HepG2 (cell line): ENCODE data around the gene PAK6. TPM values are rescaled to one million over a fixed set of nuclear protein-coding genes. Genes with fewer than 3 reads are reported as not detected.

Experiments
- polyA plus RNA-seq, 8 experiments: library from polyadenylated mRNA; depleted of rRNA in 3 of 8; stranded (reverse) in 7 of 8; unstranded in 1 of 8; fragments of >200 nt; fragmentation: Illumina TruSeq in 4 of 8; extraction: Trizol in 4 of 8; gene quantifications; 2 replicates each; pipeline versions ENCODE4 v1.2.1 to v1.2.3, GENCODE V29; 2011 to 2016; ENCODE audit warnings: low read depth in 4 of 8, missing spikeins in 1 of 8, mixed read lengths in 1 of 8; ENCODE audit not compliant: insufficient read depth in 1 of 8
- total RNA-seq, 5 experiments: library from RNA; depleted of rRNA; stranded (reverse); fragments of >200 nt; fragmentation: Illumina TruSeq; extraction: Trizol; gene quantifications; 2 replicates each; pipeline ENCODE4 v1.2.3, GENCODE V29; 2016; ENCODE audit warnings: low read depth in 1 of 5

Gene PAK6
- total and polyA plus RNA-seq, 2 of the 13 experiments (the other 11 are each of a cell fraction or from before 2014, with no cell fraction given): 0.07 TPM; not detected in 1

Other genes starting within 250 kb of the PAK6 start
- gene SRP14, start 199.9 kb upstream of the PAK6 start, total RNA-seq (2016; rRNA removed; fragmentation: Illumina TruSeq; extraction: Trizol): 208 and 346 TPM in 2 replicates
- gene SRP14, start 199.9 kb upstream of the PAK6 start, polyA plus RNA-seq (2011; rRNA removed): 257 and 356 TPM in 2 replicates
- gene BMF, start 130.2 kb upstream of the PAK6 start, total RNA-seq (2016; rRNA removed; fragmentation: Illumina TruSeq; extraction: Trizol): 5.4 and 8.7 TPM in 2 replicates
- gene BMF, start 130.2 kb upstream of the PAK6 start, polyA plus RNA-seq (2011; rRNA removed): 15.9 and 32.7 TPM in 2 replicates
- 63.5 and 71.9 TPM in 2 replicates for gene BUB1B, start 78.0 kb upstream of the PAK6 start, total RNA-seq (2016; rRNA removed; fragmentation: Illumina TruSeq; extraction: Trizol)
- gene BUB1B, start 78.0 kb upstream of the PAK6 start, polyA plus RNA-seq (2011; rRNA removed): 16.0 and 26.2 TPM in 2 replicates
- not detected in 2 replicates for gene ANKRD63, start 44.0 kb downstream of the PAK6 start, total RNA-seq (2016; rRNA removed; fragmentation: Illumina TruSeq; extraction: Trizol)
- gene ANKRD63, start 44.0 kb downstream of the PAK6 start, polyA plus RNA-seq (2011; rRNA removed): not detected in 2 replicates
- not detected in 2 replicates for gene PLCB2, start 68.9 kb downstream of the PAK6 start, total RNA-seq (2016; rRNA removed; fragmentation: Illumina TruSeq; extraction: Trizol)
- gene PLCB2, start 68.9 kb downstream of the PAK6 start, polyA plus RNA-seq (2011; rRNA removed): 0.11 TPM in 1 of 2 replicates, not detected in the other
- gene INAFM2, start 84.6 kb downstream of the PAK6 start, total RNA-seq (2016; rRNA removed; fragmentation: Illumina TruSeq; extraction: Trizol): 6.5 and 8.1 TPM in 2 replicates
- gene INAFM2, start 84.6 kb downstream of the PAK6 start, polyA plus RNA-seq (2011; rRNA removed): 5.4 and 5.5 TPM in 2 replicates
- 1.0 and 1.6 TPM in 2 replicates for gene CCDC9B, start 101.9 kb downstream of the PAK6 start, total RNA-seq (2016; rRNA removed; fragmentation: Illumina TruSeq; extraction: Trizol)
- 0.98 and 1.3 TPM in 2 replicates for gene CCDC9B, start 101.9 kb downstream of the PAK6 start, polyA plus RNA-seq (2011; rRNA removed)
- gene PHGR1, start 112.0 kb downstream of the PAK6 start, total RNA-seq (2016; rRNA removed; fragmentation: Illumina TruSeq; extraction: Trizol): not detected in 2 replicates
- gene PHGR1, start 112.0 kb downstream of the PAK6 start, polyA plus RNA-seq (2011; rRNA removed): not detected in 2 replicates
- gene DISP2, start 119.2 kb downstream of the PAK6 start, total RNA-seq (2016; rRNA removed; fragmentation: Illumina TruSeq; extraction: Trizol): 0.09 and 0.15 TPM in 2 replicates
- gene DISP2, start 119.2 kb downstream of the PAK6 start, polyA plus RNA-seq (2011; rRNA removed): 0.07 and 0.32 TPM in 2 replicates
- 62.3 and 82.1 TPM in 2 replicates for gene KNSTRN, start 143.7 kb downstream of the PAK6 start, total RNA-seq (2016; rRNA removed; fragmentation: Illumina TruSeq; extraction: Trizol)
- gene KNSTRN, start 143.7 kb downstream of the PAK6 start, polyA plus RNA-seq (2011; rRNA removed): 12.9 and 20.3 TPM in 2 replicates
- 48.0 and 61.3 TPM in 2 replicates for gene IVD, start 166.7 kb downstream of the PAK6 start, total RNA-seq (2016; rRNA removed; fragmentation: Illumina TruSeq; extraction: Trizol)
- gene IVD, start 166.7 kb downstream of the PAK6 start, polyA plus RNA-seq (2011; rRNA removed): 53.9 and 56.6 TPM in 2 replicates
- 8.1 and 8.7 TPM in 2 replicates for gene BAHD1, start 201.9 kb downstream of the PAK6 start, total RNA-seq (2016; rRNA removed; fragmentation: Illumina TruSeq; extraction: Trizol)
- 3.3 and 3.8 TPM in 2 replicates for gene BAHD1, start 201.9 kb downstream of the PAK6 start, polyA plus RNA-seq (2011; rRNA removed)
- gene CHST14, start 231.9 kb downstream of the PAK6 start, total RNA-seq (2016; rRNA removed; fragmentation: Illumina TruSeq; extraction: Trizol): 6.4 and 12.4 TPM in 2 replicates
- 8.6 and 8.9 TPM in 2 replicates for gene CHST14, start 231.9 kb downstream of the PAK6 start, polyA plus RNA-seq (2011; rRNA removed)